HG03378 (cell line): ENCODE data around the gene CTSZ.
"Not testable (repeated sequence)": the region's sequence is repeated elsewhere in the genome, so short reads cannot be mapped to it uniquely, and the experiment has no call there.

Experiments
- ATAC-seq: cut with Tn5 transposase; IDR thresholded peaks from one replicate; pipeline ENCODE4 v1.9.1; 2021; ENCODE audit warnings: mild to moderate bottlenecking, moderate library complexity; ENCODE audit not compliant: unreplicated experiment

The CTSZ gene

GRCh38 chr20:59001068-59001448 is 6.0 kb downstream of the CTSZ start:
- no peak for ATAC-seq

- no peak for ATAC-seq
These were observed 6.7 kb downstream of the CTSZ start for GRCh38 chr20:59000326-59000725.

GRCh38 chr20:58998656-58999055 is 8.4 kb downstream of the CTSZ start:
- ATAC-seq, result no peak

- no peak for ATAC-seq
These were observed 9.8 kb downstream of the CTSZ start for GRCh38 chr20:58997141-58997770.

GRCh38 chr20:58996226-58996611 is 10.8 kb downstream of the CTSZ start:
- no peak for ATAC-seq

- no peak for ATAC-seq
These were observed 11.4 kb downstream of the CTSZ start for GRCh38 chr20:58995461-58996225.

GRCh38 chr20:58994390-58995159 is 12.5 kb downstream of the CTSZ start:
- no peak for ATAC-seq

- ATAC-seq, result no peak
These were observed 13.5 kb downstream of the CTSZ start for GRCh38 chr20:58993332-58994248.

GRCh38 chr20:58992911-58993310 is 14.1 kb downstream of the CTSZ start:
- ATAC-seq, result no peak

- ATAC-seq, result no peak
These were observed 15.3 kb downstream of the CTSZ start for GRCh38 chr20:58991715-58992114.

GRCh38 chr20:58990651-58991445 is 16.2 kb downstream of the CTSZ start:
- no peak for ATAC-seq

- ATAC-seq, result no peak
These were observed 17.9 kb downstream of the CTSZ start for GRCh38 chr20:58989196-58989595.

- ATAC-seq, result no peak
These were observed 18.5 kb downstream of the CTSZ start for GRCh38 chr20:58988565-58988882.

GRCh38 chr20:58987790-58988564 is 19.1 kb downstream of the CTSZ start:
- no peak for ATAC-seq

- ATAC-seq, result no peak
These were observed 20.0 kb downstream of the CTSZ start for GRCh38 chr20:58986968-58987517.

GRCh38 chr20:58986286-58986967 is 20.6 kb downstream of the CTSZ start:
- ATAC-seq, result no peak

- ATAC-seq, result no peak
These were observed 21.4 kb downstream of the CTSZ start for GRCh38 chr20:58985656-58986055.

GRCh38 chr20:58984691-58985090 is 22.4 kb downstream of the CTSZ start:
- no peak for ATAC-seq

GRCh38 chr20:58983115-58983468 is 24.0 kb downstream of the CTSZ start:
- not testable (repeated sequence) for ATAC-seq
